Activated naive CD4-positive, alpha-beta T cell treated with anti-CD3 and anti-CD28 coated beads for 36 hours (primary cell): ENCODE data around the gene NTSR1. TPM values are rescaled to one million over a fixed set of nuclear protein-coding genes. Genes with fewer than 3 reads are reported as not detected.
A peak's percentile ranks its signal among the peaks of the same experiment; 100 is the strongest.

Experiments
- CTCF ChIA-PET: fragments of 350-600 bp; sonication (Branson Sonifier 250); formaldehyde crosslinking; loops from one replicate; lab custom pipeline; 2021; ENCODE audit warnings: antibody characterized with exemption; lab: Charles Lee
- DNase-seq: peaks from one replicate; pipeline ENCODE4 v3.0.0-alpha.2; 2020
- H3K27ac Mint-ChIP-seq: one replicate; pipeline ENCODE4 v1.8.0; 2021; ENCODE audit warnings: mild to moderate bottlenecking, mixed read lengths
- H3K27me3 Mint-ChIP-seq: one replicate; pipeline ENCODE4 v1.8.0; 2021; ENCODE audit warnings: low read depth, mixed read lengths
- H3K36me3 Mint-ChIP-seq: one replicate; pipeline ENCODE4 v1.8.0; 2021; ENCODE audit warnings: low read depth, mixed read lengths
- H3K4me1 Mint-ChIP-seq: one replicate; pipeline ENCODE4 v1.8.0; 2021; ENCODE audit warnings: low read depth, mixed read lengths
- H3K4me3 Mint-ChIP-seq: one replicate; pipeline ENCODE4 v1.8.0; 2021; ENCODE audit warnings: mild to moderate bottlenecking, moderate library complexity, mixed read lengths
- H3K9me3 Mint-ChIP-seq: one replicate; pipeline ENCODE4 v1.8.0; 2021; ENCODE audit warnings: mixed read lengths
- intact Hi-C: fragments of 100-400 bp; cut with micrococcal nuclease; formaldehyde crosslinking; loops from one replicate; pipeline ENCODE4 v1.15.1; 2023
- total RNA-seq, 2 experiments: library from RNA; stranded (reverse); gene quantifications; one replicate each; pipeline ENCODE4 v1.2.3, GENCODE V29; 2021

NTSR1 gene
- total RNA-seq, 2 experiments from 2014 or later = not detected

DNA sequence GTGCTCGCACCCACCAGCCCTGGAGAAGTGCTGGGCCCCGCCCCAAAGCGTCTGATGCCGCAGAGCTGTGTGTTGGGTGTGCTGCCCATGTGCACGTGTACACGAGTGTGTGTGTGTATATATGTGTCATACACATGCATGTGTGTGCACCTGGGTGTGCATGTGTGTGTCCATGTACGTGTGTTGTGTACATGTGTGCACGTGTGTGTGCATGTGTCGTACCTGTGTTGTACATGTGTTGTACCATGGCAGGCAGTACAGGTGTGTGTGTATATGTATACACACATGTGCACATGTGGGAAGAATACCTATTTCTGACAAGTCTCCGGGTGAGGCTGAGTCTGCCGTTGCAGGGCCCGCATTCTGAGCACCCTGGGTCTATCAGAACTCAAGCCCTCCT, 81.4 kb downstream of the NTSR1 start:
- H3K36me3 Mint-ChIP-seq = no peaks in the 10 kb centered on the region
- no peak overlapping the region for H3K27ac Mint-ChIP-seq
- peaks cover 17% of the 10 kb centered on the region for H3K4me1 Mint-ChIP-seq
- DNase-seq = no peak
- intact Hi-C loops = loop anchor here (5.0 kb wide), 1 partner anchor 68 kb away; no protein-coding TSS in a partner anchor
- H3K9me3 Mint-ChIP-seq = no peaks in the 10 kb centered on the region
- H3K4me3 Mint-ChIP-seq = no peak overlapping the region
- CTCF ChIA-PET = interaction anchor here (0.7 to 3.3 kb wide), 3 partner anchors 86 to 290 kb away, joined by 4 to 14 read pairs (median 12); no protein-coding TSS in a partner anchor
- no peaks in the 10 kb centered on the region for H3K27me3 Mint-ChIP-seq

DNA sequence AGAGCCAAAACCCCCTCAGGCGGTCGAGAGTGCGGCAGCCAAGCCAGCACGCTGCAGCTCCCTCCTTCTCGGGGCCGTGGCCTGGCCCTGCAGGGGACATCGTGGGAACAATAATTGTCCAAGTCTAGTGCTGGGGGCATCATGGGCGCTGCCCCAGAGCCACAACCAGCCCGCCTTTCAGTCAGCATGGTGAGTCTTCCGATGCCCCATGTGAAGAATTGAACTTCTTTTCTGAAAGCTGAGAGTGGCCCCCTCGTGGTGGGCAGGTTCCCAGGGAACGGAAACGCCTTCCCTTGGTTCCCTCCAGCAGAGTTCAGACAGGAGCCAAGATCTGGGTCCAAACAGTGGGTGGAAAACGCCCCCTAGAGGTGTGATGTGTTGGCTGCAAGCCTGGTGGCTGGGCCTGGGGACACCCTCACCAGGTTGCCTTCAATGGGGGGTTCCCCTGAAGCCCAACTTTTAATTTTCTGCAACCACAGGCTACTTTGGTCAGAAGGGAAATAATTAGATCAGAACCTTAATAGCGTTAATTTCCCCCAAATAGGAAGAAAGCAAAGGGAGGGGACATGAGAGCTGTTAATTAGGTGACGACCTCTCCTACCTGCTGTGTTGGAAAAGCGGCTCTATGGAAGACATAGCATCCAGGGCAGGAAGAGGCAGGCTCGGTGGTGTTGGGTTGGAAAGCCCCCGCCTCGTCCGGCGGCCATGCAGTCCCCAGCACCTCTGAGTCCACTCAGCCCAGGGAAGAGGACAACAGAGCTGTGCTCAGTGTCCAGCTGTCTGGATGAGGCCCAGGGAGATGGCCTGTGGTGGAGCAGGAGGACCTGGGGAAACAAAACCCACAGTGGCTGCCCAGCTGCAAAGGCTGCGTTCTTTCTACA, 82.9 kb downstream of the NTSR1 start:
- intact Hi-C loops = loop anchor here (1.0 to 5.0 kb wide), 6 partner anchors 69 to 291 kb away; no protein-coding TSS in a partner anchor
- DNase-seq = peak; percentile 88
- no peaks in the 10 kb centered on the region for H3K9me3 Mint-ChIP-seq
- no peak overlapping the region for H3K27ac Mint-ChIP-seq
- H3K27me3 Mint-ChIP-seq = no peaks in the 10 kb centered on the region
- H3K4me3 Mint-ChIP-seq = no peak overlapping the region
- CTCF ChIA-PET = interaction anchor here (0.6 to 3.3 kb wide), 26 partner anchors 10 to 382 kb away, joined by 3 to 14 read pairs (median 4); no protein-coding TSS in a partner anchor
- H3K4me1 Mint-ChIP-seq = peaks cover 17% of the 10 kb centered on the region
- H3K36me3 Mint-ChIP-seq = no peaks in the 10 kb centered on the region

DNA sequence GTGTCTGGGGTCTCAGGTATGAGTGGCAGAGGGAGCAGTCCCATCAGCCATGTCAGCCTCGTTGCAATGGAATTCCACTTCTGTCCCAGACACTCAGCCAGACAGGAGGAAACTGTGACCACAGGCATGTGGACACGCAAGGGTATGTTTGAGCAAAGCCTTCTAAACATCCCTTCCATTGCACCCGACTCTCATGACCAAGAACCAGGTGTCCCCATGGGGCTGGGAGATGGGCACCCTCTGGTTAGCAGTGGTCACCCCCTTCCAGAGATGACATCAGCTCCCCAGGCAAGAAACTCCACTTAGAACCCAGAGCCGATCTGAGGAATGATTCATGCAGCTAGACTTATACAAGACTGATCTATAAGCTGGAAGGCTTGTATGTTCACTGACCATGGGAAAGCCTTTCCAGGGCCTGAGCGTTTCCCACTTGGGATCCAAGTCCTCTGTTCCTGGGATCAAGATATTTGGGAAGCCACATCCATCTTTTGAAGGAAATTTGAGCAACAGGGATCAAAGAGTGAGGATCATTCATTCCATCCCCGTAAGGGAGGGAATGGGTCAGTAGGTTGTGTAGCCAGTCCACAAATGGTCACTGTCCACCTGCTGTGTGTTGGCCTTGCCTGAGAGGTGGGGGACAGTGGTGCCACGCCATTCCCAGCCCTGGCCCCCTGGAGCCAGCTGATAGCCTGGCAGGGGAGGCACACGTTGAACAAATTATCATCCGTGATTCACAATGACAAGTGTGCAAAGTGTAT, 83.7 kb downstream of the NTSR1 start:
- DNase-seq = no peak
- Mint-ChIP-seq H3K4me3 (no peak overlapping the region), H3K27me3 (no peaks in the 10 kb centered on the region), H3K9me3 (no peaks in the 10 kb centered on the region), H3K27ac (no peak overlapping the region), H3K4me1 (peaks cover 22% of the 10 kb centered on the region), H3K36me3 (no peaks in the 10 kb centered on the region)
- CTCF ChIA-PET = interaction anchor here (0.6 to 5.0 kb wide), 21 partner anchors 11 to 382 kb away, joined by 3 to 25 read pairs (median 4); no protein-coding TSS in a partner anchor
- intact Hi-C loops = loop anchor here (5.0 kb wide), 1 partner anchor 70 kb away; no protein-coding TSS in a partner anchor

DNA sequence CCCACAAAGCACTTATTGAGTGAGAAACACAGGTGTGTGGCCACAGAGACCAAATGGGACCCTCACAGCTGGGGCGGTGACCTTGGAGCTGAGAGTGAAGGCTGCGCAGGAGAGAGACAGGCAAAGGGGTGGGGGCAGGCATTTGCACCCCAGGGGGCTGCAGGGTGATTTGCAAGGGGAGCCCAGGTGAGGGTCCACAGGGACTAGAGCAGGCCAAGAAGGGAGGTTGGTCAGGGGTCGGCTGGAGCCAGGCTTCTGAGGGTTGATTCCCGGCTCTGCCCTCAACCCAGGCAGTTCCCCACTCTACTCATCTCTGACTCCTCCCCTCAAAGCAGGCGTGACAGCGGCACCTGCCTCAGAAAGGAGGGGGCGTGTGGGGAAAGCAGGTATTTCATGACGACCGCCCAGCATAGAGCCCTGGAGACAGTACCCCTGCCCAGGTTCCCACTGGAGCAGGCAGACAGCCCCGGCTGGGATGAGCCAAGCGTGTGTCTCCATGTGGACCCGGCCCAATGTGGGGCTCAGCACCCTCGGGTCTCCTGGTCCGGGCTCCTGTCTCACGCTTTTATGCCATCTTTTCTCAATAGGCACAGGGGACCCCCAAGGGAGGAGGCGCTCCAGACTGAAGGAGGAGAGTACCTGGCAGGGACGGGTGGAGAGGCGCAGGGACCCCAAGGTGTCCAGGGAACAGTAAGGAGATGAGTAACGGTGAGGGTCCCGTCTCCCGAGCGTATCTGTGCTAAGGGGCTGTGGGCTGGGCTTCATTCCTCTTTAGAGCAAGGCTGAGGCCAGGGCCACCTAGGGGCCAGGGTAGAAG, 84.5 kb downstream of the NTSR1 start:
- CTCF ChIA-PET = interaction anchor here (0.9 to 5.0 kb wide), 10 partner anchors 12 to 383 kb away, joined by 3 to 25 read pairs (median 4); no protein-coding TSS in a partner anchor
- no peak for DNase-seq
- H3K27me3 Mint-ChIP-seq = no peaks in the 10 kb centered on the region
- no peaks in the 10 kb centered on the region for H3K36me3 Mint-ChIP-seq
- H3K4me1 Mint-ChIP-seq = peaks cover 25% of the 10 kb centered on the region
- H3K9me3 Mint-ChIP-seq = no peaks in the 10 kb centered on the region
- peak overlapping the region; percentile 56 for H3K27ac Mint-ChIP-seq
- H3K4me3 Mint-ChIP-seq = peak overlapping the region; percentile 51
- intact Hi-C loops = loop anchor here (5.0 kb wide), 1 partner anchor 71 kb away; no protein-coding TSS in a partner anchor

DNA sequence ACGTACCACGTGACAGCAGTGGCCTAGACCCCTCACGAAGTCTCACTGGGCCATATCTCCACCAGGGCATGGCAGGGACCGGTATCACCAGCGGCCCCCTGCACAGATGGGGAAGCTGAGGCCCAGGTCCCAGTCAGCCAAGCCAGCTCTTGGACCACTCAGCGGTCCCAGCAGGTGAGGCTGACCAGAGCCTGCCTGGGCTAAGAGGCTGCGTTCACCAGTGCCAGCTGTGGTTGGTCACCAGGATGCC, 85.0 kb downstream of the NTSR1 start:
- H3K27ac Mint-ChIP-seq = peak overlapping the region; percentile 72
- H3K9me3 Mint-ChIP-seq = no peaks in the 10 kb centered on the region
- H3K4me1 Mint-ChIP-seq = peaks cover 25% of the 10 kb centered on the region
- no peak for DNase-seq
- peak overlapping the region; percentile 81 for H3K4me3 Mint-ChIP-seq
- H3K36me3 Mint-ChIP-seq = peaks cover 5% of the 10 kb centered on the region
- intact Hi-C loops = loop anchor here (1.0 to 5.0 kb wide), 9 partner anchors 15 to 491 kb away; partner anchors contain the start of genes ADRM1, CABLES2, SLCO4A1 and TCFL5
- CTCF ChIA-PET = interaction anchor here (1.0 to 5.0 kb wide), 4 partner anchors 9 to 107 kb away, joined by 3 to 25 read pairs (median 3); no protein-coding TSS in a partner anchor
- no peaks in the 10 kb centered on the region for H3K27me3 Mint-ChIP-seq

DNA sequence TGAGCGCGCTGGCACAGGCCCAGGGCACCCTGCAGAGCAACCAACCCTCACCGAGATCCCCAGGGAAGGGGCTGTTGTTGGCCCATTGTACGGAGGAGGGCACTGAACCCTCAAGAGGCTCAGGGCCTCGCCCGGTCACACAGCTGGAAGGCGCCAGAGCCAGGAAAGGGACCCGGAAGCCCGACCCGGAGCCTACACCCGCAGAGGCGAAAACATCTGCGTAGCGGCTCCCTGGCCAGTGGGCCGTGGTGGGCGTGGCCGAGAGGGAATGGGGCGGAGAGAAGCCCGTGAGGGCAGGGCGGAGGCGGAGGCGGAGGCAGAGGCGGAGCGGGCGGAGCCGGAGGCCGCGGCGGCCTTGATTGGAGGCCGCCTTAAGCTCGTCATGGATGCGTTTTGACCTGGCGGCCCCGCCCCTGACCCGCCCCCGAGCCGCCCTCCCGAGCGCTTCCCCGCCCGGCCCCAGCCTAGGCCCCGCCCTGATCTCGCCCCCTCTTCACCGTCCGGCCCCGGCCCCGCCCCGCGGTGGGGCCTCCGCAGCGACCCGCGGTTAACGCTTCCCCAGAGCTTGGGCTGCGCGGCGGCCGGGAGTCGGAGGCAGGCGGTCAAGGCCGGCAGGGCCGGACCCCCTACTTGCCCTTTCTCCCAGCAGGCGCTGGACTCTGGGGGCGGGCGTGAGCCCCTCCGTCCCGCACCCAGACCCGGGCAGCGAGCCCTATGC, 85.5 kb downstream of the NTSR1 start:
- Mint-ChIP-seq H3K9me3 (no peaks in the 10 kb centered on the region), H3K27ac (peak overlapping the region; percentile 84), H3K27me3 (no peaks in the 10 kb centered on the region), H3K36me3 (peaks cover 7% of the 10 kb centered on the region), H3K4me3 (peak overlapping the region; percentile 81), H3K4me1 (peaks cover 25% of the 10 kb centered on the region)
- CTCF ChIA-PET = interaction anchor here (0.8 to 5.0 kb wide), 6 partner anchors 9 to 153 kb away, joined by 3 to 25 read pairs (median 3); no protein-coding TSS in a partner anchor
- intact Hi-C loops = loop anchor here (1.0 to 5.0 kb wide), 9 partner anchors 15 to 492 kb away; partner anchors contain the start of genes ADRM1, CABLES2, SLCO4A1 and TCFL5
- peak; percentile 97 for DNase-seq

DNA sequence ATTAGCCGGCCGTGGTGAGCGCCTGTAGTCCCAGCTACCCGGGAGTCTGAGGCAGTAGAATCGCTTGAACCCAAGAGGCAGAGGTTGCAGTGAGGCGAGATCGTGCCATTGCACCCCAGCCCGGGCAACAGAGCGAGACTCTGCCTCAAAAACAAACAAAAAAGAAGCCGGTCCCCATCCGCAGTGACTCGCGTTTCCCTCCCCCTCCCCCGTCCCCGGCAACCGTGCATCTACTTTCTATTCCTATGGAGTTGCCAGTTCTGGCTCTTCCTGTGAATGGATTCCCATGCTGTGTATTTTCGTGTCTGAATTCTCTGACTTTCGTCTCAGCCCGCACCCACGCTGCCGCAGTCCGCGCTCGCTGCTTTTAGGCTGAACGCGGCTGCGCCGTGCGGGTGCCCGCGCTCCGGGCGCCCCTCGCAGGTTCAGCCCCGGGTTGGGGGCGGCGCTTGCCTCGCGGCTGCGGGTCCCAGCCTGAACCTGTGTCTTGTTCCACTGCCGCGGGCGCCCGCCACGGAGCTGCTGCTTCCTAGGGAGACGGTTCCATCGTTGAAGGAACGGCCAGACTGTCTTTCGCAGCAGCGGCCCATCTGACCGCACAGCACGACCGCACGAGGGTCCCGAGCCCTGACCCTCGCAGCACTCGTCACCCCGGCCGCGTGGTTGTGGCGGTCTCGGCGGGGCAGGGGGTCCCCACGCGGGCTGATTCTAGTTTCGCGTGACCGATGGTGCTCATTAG, 86.6 kb downstream of the NTSR1 start:
- Mint-ChIP-seq H3K9me3 (no peaks in the 10 kb centered on the region), H3K36me3 (peaks cover 12% of the 10 kb centered on the region), H3K4me3 (peak overlapping the region; percentile 81), H3K4me1 (peaks cover 25% of the 10 kb centered on the region), H3K27me3 (no peaks in the 10 kb centered on the region), H3K27ac (peak overlapping the region; percentile 89)
- intact Hi-C loops = loop anchor here (1.0 to 2.0 kb wide), 3 partner anchors 14 to 557 kb away; partner anchors contain the start of genes CABLES2 and OSBPL2
- DNase-seq = peak; percentile 61
- CTCF ChIA-PET = interaction anchor here (0.8 to 5.0 kb wide), 3 partner anchors 13 to 154 kb away, joined by 3 to 25 read pairs (median 3); no protein-coding TSS in a partner anchor

DNA sequence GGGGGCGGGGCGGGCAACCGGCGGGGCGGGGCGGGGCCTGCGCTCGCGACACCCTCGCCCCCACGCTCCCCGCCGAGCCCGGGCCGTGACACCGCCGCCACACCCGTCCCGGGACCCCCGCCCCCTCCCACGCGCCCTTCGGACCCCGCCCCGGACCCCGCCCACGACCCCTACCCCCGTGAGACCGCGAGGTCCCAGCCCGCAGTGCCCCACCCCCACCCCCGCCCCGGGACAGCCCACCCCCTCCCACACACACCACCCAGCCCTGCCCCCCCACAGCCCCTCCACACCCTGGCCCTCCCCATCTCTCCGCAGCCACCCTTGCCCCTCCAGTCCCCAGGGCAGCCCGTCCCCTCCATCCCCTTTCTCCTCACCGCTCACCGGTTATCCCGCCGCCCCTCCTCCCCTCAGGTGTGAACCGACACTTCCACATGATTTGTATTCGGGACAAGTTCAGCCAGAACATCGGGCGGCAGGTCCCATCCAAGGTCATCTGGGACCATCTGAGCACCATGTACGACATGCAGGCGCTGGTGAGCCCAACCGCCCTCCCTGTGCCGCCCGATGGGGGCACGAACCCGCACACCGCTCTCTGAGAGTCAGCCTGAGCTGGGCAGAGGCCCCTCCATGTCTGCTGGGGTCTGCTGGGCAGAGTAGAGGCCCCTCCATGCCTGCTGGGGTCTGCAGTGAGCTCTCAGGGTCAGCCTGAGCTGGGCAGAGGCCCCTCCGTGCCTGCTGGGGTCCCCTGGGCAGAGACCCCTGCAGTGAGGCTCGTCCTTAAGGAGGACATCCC, 88.3 kb downstream of the NTSR1 start:
- DNase-seq = no peak
- peaks cover 12% of the 10 kb centered on the region for H3K36me3 Mint-ChIP-seq
- H3K27me3 Mint-ChIP-seq = no peaks in the 10 kb centered on the region
- CTCF ChIA-PET = interaction anchor here (5.0 kb wide), 1 partner anchor 11 kb away, joined by 25 read pairs; no protein-coding TSS in a partner anchor
- peaks cover 18% of the 10 kb centered on the region for H3K4me1 Mint-ChIP-seq
- H3K27ac Mint-ChIP-seq = peak overlapping the region; percentile 70
- no peaks in the 10 kb centered on the region for H3K9me3 Mint-ChIP-seq
- intact Hi-C loops = loop anchor here (1.0 kb wide), 1 partner anchor 7 kb away; the partner anchor contains the start of gene OGFR
- peak overlapping the region; percentile 80 for H3K4me3 Mint-ChIP-seq

DNA sequence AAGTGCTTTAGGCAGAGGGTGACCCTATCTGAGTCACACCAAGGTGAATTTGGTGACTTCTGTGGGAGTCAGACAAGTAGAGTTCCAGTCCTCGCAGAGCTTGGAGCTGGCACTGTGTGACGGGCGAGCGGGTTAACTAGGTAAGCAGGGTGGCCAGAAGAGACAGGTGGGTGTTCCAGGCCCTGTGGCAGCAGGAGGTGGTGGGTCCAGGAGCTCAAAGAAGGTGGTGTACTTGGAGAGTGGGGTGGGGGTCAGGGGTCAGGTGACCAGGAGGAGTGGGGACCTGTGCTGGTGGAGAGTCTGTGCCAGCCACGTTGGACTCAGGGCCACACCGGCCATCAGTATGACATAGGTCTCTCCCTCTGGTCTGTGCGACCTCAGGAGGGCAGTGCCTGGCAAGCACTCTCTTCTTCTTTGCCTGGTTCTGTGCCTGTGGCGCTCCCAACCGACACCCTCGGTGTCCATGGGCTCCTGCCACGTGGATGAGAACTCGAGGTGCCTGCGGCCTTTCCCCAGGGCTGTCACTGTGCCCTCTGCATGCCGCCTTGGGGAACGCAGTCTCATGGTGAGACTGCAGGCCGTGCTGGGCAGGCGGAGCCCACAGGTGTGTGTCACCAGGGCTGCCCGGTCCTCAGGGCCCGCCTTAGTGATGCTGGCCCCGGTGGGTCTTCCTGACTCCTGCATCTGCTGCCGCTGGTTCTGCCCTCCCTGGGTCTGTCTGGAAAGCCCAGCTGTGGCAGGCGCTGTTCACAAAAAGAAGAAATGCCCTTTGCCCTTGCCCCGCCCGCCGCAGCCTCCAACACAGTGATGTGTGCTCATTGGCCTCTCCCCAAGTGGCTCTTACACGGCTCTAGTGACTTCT, 89.3 kb downstream of the NTSR1 start:
- CTCF ChIA-PET = interaction anchor here (5.0 kb wide), 1 partner anchor 10 kb away, joined by 25 read pairs; no protein-coding TSS in a partner anchor

More for the DNA sequence above, 89.3 kb downstream of the NTSR1 start:
- intact Hi-C loops = no loop called here
- Mint-ChIP-seq H3K27ac (peak overlapping the region; percentile 70), H3K9me3 (no peaks in the 10 kb centered on the region), H3K27me3 (no peaks in the 10 kb centered on the region), H3K4me1 (peaks cover 16% of the 10 kb centered on the region), H3K36me3 (peaks cover 12% of the 10 kb centered on the region), H3K4me3 (peak overlapping the region; percentile 80)
- no peak for DNase-seq
